Measurements from ENCODE around the gene KIAA1210.

KIAA1210 gene

GRCh38 chrX:119082278-119082677 is 45.3 kb downstream of the KIAA1210 start:
- no peak overlapping the region for H3K27ac ChIP-seq
- TF ChIP-seq CTCF (IDR thresholded peaks at IDR 0.05): no peak
- H3K36me3 ChIP-seq: no peaks in the 10 kb centered on the region
- H3K27me3 ChIP-seq: no peaks in the 10 kb centered on the region
- no peaks in the 10 kb centered on the region for H3K9me3 ChIP-seq
- no peak overlapping the region for H3K4me3 ChIP-seq (ENCODE audit: low read depth in 1 of 2, low read length in 1 of 2)
- no peaks in the 10 kb centered on the region for H3K4me1 ChIP-seq (ENCODE audit: control insufficient read depth in 1 of 2, insufficient read depth in 1 of 2, low read depth in 1 of 2, low read length in 1 of 2)

DNA sequence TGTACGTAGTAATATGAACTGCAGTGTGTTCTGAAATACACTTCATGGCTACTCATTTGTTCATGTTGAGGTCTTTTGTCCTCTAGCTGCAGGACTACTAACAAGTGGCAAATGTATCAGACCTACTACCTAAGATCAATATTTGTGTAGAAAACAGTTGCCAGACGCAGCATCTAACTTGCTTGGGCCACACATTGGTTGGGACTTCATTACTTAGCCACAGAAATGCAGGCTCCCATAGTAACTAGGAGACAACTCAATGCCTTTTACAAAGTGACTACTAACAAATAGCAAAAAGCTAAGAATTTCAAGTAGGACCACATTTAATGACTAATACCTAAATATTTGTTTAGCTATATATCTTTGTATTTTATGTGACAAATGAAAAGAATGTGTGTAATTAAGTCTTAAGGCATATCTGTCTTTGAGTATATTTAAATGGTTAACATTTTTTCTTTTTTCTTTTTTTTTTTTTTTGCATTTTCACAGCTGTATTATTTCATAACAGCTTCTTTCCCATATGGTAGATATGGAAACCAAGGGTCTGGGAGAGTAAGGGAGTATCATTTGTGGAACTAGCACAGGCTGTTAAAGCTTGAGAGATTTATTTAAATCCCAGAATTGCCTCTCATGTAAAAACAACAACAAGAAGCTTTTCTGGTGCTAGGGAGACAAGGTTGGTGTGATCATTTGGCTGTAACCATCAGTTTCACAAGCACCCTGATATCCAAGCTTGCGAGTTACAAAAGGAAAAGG is 52.2 kb downstream of the KIAA1210 start:
- no peaks in the 10 kb centered on the region for H3K27me3 ChIP-seq
- H3K4me1 ChIP-seq (ENCODE audit: control insufficient read depth in 1 of 2, insufficient read depth in 1 of 2, low read depth in 1 of 2, low read length in 1 of 2): no peaks in the 10 kb centered on the region
- no peaks in the 10 kb centered on the region for H3K36me3 ChIP-seq
- no peak overlapping the region for H3K4me3 ChIP-seq (ENCODE audit: low read depth in 1 of 2, low read length in 1 of 2)
- no peaks in the 10 kb centered on the region for H3K9me3 ChIP-seq
- no peak overlapping the region for H3K27ac ChIP-seq
- TF ChIP-seq CTCF (IDR thresholded peaks at IDR 0.05): no peak

- no peak overlapping the region for H3K27ac ChIP-seq
- no peaks in the 10 kb centered on the region for H3K4me1 ChIP-seq (ENCODE audit: control insufficient read depth in 1 of 2, insufficient read depth in 1 of 2, low read depth in 1 of 2, low read length in 1 of 2)
- no peaks in the 10 kb centered on the region for H3K27me3 ChIP-seq
- H3K36me3 ChIP-seq: no peaks in the 10 kb centered on the region
- H3K4me3 ChIP-seq (ENCODE audit: low read depth in 1 of 2, low read length in 1 of 2): no peak overlapping the region
- no peaks in the 10 kb centered on the region for H3K9me3 ChIP-seq
- no peak for TF ChIP-seq CTCF (IDR thresholded peaks at IDR 0.05)
Observed at GRCh38 chrX:119073911-119074310, 53.7 kb downstream of the KIAA1210 start.

DNA sequence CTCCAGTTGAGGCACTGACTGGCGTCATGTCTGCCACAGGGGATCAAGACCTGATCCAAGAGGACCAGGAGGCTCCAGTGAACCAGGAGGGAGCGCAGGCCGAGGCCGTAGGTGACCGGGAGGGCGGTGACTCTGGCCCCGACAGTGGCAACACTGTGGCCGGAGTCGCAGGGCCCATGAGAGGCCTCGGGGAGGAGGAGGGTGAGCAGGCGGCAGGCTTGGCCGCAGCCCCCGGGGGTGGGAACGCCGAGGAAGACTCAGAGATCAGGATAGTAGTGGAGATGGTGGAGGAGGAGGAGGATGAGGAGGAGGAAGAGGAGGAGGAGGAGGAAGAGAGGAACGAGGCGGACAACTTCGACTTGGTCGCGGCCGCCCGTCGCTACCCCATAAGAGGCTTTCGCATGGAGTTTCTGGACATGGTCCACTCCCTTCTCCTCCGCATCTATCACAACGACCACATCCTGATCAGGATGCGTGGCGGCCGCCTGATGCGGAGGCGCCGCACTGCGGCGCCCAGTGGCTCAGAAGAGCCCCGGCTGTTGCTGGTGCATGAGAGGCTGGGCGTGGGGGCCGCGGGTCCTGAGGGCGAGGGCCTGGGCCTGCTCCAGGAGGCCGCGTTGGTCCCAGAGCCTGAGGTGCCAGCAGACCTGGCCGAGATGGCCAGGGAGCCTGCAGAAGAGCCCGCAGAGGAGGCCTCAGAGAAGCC is 54.3 kb downstream of the KIAA1210 start:
- Histone ChIP-seq H3K9me3 (no peaks in the 10 kb centered on the region), H3K27me3 (no peaks in the 10 kb centered on the region), H3K27ac (no peak overlapping the region), H3K4me3 (ENCODE audit: low read depth in 1 of 2, low read length in 1 of 2) (no peak overlapping the region), H3K36me3 (no peaks in the 10 kb centered on the region), H3K4me1 (ENCODE audit: control insufficient read depth in 1 of 2, insufficient read depth in 1 of 2, low read depth in 1 of 2, low read length in 1 of 2) (no peaks in the 10 kb centered on the region)
- TF ChIP-seq CTCF (IDR thresholded peaks at IDR 0.05): no peak

DNA sequence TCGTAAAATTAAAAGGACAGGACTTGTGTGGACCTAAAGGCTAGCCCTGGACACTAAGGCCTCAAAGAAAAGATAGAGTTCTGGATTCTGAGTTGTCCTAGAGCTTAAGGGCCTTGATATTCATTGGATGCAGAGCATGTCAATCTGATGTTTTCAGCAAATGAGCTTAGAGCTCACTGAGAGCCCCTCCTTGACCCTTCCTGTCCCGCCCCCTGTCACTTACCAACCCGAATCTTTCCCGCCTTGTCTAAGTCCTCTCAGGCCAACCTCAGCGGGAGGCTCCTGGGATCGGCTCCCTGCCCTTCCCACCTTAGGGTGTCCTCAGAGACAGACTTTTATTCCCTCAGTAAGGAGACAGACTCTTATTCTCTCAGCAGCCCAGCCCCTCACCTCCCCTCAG is 54.9 kb downstream of the KIAA1210 start, which contains the start of gene CT47C1:
TSS of gene CT47C1 (plus strand) at position 250 of the 400 bp plus-strand sequence. CDS start 233 bp downstream, outside the sequence.
- Histone ChIP-seq H3K4me1 (ENCODE audit: control insufficient read depth in 1 of 2, insufficient read depth in 1 of 2, low read depth in 1 of 2, low read length in 1 of 2) (no peaks in the 10 kb centered on the region), H3K36me3 (no peaks in the 10 kb centered on the region), H3K9me3 (no peaks in the 10 kb centered on the region), H3K4me3 (ENCODE audit: low read depth in 1 of 2, low read length in 1 of 2) (no peak within 1 kb of the TSS), H3K27ac (no peak within 1 kb of the TSS), H3K27me3 (no peaks in the 10 kb centered on the region)
- no peak for TF ChIP-seq CTCF (IDR thresholded peaks at IDR 0.05)

Measured in neutrophil (primary cell).